Coronary artery (tissue), 2 donors: ENCODE results near the gene MAB21L4.

Experiments
- DNase-seq: peaks from one replicate; pipeline ENCODE4 v3.0.0-alpha.2; 2017; ENCODE audit warnings: low spot score
- H3K27ac ChIP-seq, 2 donors: fragments of 200-600 bp; sonication (generic); one replicate each; pipeline ENCODE4 v1.5.1; 2016 to 2019
- H3K4me3 ChIP-seq: fragments of 200-600 bp; sonication (generic); 2 replicates; pipeline ENCODE4 v1.5.1; 2016; ENCODE audit warnings: mild to moderate bottlenecking, moderate library complexity
- TF ChIP-seq, protein P1 (sequence below): fragments of 200-600 bp; sonication (generic); IDR thresholded peaks from one replicate; pipeline ENCODE4 v1.5.1; 2019; ENCODE audit warnings: antibody characterized with exemption

The MAB21L4 gene

DNA sequence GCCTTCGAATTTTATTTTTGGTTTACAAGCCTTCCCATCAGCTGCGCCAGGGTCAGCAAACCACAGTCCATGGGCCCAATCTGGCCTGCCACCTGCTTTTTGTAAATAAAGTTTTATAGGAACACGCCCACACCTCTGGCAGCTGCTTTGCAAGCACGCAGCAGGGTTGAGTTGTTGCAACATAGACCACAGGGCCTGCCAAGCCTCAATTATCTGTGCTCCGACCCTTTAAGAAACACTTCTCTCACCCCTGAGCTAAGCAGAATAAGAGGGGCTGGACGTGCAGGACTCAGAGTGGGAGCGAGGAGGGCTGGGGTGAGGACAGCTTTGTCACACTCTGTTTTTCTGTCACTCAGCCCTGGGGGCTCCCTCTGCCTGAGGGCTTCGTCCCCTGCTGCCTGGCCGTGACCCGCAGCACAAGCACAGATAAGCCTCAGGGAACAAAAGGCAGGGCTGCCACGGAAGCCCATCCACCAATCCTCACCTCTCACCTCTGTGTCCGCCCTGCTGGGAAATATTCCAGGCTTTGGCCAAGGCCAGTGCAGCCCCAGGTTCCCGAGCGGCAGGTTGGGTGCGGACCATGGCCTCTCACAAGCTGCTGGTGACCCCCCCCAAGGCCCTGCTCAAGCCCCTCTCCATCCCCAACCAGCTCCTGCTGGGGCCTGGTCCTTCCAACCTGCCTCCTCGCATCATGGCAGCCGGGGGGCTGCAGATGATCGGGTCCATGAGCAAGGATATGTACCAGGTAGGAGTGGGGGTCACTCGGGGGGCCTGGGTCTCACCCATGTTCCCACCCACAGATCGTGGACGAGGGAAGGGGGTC is 27.5 kb downstream of the MAB21L4 start, which contains the start of gene AGXT:
Gene AGXT (plus strand): TSS at position 539 of the 823 bp plus-strand sequence. CDS start 42 bp downstream, at position 581.
- TF ChIP-seq, protein P1, sequence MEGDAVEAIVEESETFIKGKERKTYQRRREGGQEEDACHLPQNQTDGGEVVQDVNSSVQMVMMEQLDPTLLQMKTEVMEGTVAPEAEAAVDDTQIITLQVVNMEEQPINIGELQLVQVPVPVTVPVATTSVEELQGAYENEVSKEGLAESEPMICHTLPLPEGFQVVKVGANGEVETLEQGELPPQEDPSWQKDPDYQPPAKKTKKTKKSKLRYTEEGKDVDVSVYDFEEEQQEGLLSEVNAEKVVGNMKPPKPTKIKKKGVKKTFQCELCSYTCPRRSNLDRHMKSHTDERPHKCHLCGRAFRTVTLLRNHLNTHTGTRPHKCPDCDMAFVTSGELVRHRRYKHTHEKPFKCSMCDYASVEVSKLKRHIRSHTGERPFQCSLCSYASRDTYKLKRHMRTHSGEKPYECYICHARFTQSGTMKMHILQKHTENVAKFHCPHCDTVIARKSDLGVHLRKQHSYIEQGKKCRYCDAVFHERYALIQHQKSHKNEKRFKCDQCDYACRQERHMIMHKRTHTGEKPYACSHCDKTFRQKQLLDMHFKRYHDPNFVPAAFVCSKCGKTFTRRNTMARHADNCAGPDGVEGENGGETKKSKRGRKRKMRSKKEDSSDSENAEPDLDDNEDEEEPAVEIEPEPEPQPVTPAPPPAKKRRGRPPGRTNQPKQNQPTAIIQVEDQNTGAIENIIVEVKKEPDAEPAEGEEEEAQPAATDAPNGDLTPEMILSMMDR: no peak
- Histone ChIP-seq H3K27ac (no peak within 1 kb of the TSS), H3K4me3 (no peak within 1 kb of the TSS)
- peak; percentile 61 for DNase-seq

DNA sequence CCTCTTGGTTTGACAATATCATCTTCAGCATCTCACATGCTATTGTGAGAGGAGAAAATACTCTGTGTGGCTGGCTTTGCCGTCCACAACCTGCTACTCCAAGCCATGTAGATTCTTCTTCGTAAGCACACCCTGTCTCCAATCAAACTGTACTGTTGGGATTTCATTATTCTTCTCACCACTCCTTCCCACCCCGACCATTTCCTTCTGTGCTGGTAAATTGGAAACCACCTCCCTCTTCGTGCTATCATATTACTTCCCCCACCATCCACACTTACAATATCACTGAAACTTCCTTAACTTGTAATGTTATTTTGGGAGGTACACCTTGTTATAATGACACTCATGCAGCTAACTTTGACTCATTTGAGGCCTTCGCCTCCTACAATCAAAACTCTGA is 30.6 kb downstream of the MAB21L4 start:
- no peak for DNase-seq
- no peak overlapping the region for H3K27ac ChIP-seq
- H3K4me3 ChIP-seq: no peak overlapping the region
- TF ChIP-seq, protein P1: no peak

DNA sequence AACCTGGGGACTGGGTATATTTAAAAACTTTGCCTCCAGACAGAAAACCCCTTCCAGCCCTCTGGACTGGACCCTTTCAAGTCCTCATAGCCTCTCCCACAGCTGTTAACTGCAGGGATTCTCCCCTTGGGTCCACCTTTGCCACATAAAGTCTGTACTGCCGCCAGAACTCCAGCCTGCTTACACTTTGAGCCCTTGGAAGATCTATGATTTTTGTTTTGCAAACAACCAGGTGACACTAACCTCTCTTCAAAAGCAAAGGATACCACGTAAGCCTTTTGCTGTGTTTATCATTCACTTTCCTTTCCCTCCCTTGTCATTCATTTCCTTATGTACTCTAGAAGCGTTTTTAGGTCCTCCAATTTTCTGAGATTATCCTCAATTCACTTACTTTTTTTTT is 31.5 kb downstream of the MAB21L4 start:
- DNase-seq: no peak
- no peak overlapping the region for H3K27ac ChIP-seq
- TF ChIP-seq, protein P1: no peak

DNA sequence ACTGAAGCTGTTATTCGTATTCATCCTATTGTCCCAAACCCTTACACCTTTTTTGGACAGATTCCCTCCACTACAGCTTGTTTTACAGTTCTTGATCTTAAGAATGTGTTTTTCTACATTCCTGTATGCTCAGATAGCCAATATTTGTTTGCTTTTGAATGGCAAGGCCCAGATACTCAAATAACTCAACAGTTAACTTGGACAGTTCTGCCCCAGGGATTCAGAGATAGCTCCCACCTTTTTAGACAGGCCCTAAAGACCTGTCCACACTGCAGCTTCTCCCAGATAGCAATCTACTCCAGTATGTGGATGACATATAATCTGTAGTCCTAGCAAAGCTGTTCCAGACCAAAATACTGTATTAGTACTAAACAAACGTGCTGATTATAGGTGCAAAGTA is 34.4 kb downstream of the MAB21L4 start:
- no peak for DNase-seq
- TF ChIP-seq, protein P1: no peak
- H3K27ac ChIP-seq: no peak overlapping the region
- no peak overlapping the region for H3K4me3 ChIP-seq

More for the DNA sequence above, 31.5 kb downstream of the MAB21L4 start:
- no peak overlapping the region for H3K4me3 ChIP-seq

DNA sequence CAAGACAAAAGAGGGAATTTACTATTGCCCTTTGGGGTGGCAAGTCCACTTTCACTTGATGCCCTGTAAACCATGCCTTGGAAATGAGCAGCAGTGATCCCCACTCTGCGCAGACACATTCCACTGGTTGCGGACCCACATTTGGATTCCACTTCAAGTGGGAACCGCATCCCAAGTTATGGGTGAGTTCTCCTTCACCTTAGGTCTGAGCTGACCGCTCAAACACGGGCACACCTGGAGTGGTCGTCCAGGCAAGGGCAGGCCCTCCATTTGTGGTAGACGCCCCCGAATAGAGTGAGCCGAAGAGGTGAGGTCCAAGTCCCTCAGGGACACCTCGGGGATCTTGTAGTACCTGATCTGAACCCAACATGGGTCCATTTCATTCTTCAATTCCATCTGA is 37.1 kb downstream of the MAB21L4 start:
- DNase-seq: no peak
- Histone ChIP-seq H3K4me3 (no peak overlapping the region), H3K27ac (no peak overlapping the region)
- TF ChIP-seq, protein P1: no peak

DNA sequence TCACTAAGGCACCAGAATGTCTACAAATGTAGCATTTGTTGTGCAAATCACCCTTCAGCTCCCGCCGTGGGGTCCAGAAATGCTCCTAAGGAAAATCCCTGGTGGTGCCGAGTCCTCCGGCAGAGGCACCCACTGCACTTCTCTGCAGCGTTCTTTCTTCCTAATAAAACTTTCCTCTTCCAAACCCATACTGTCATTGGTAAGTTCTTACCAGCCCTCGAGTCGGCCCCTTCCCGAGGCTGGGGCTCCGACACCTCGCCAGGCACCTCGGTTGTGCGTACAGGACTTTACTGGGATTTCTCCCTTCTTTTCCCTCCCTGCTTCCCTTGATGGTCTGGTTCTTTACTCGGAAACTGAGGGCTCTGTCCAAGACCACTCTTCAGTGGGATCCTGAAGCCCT is 37.6 kb downstream of the MAB21L4 start:
- DNase-seq: no peak
- Histone ChIP-seq H3K27ac (no peak overlapping the region), H3K4me3 (no peak overlapping the region)
- TF ChIP-seq, protein P1: no peak
